Left ventricle myocardium inferior (tissue), 1 donor: ENCODE results near the gene KDELR1. TPM values are rescaled to one million over a fixed set of nuclear protein-coding genes. Genes with fewer than 3 reads are reported as not detected.

Source experiments
- DNase-seq: peaks from one replicate; pipeline ENCODE4 v3.0.0-alpha.2; 2020
- H3K27ac ChIP-seq: fragments of 200-600 bp; replicated peaks from 2 replicates; pipeline ENCODE4 v1.8.0; 2021
- H3K27me3 ChIP-seq: fragments of 200-600 bp; 2 replicates; pipeline ENCODE4 v1.8.0; 2021; ENCODE audit warnings: low read depth
- H3K36me3 ChIP-seq: fragments of 200-600 bp; 2 replicates; pipeline ENCODE4 v1.8.0; 2021
- H3K4me1 ChIP-seq: fragments of 200-600 bp; 2 replicates; pipeline ENCODE4 v1.8.0; 2021
- H3K4me3 ChIP-seq: fragments of 200-600 bp; 2 replicates; pipeline ENCODE4 v1.8.0; 2021; ENCODE audit warnings: mild to moderate bottlenecking, moderate library complexity
- H3K9me3 ChIP-seq: fragments of 200-600 bp; replicated peaks from 2 replicates; pipeline ENCODE4 v1.8.0; 2021
- CTCF ChIP-seq: fragments of 200-600 bp; IDR thresholded peaks from 2 replicates; pipeline ENCODE4 v1.8.0; 2021; ENCODE audit warnings: antibody characterized with exemption, mild to moderate bottlenecking, borderline replicate concordance
- intact Hi-C: fragments of 100-400 bp; cut with micrococcal nuclease; formaldehyde crosslinking; loops from one replicate; pipeline ENCODE4 v1.11.0; 2022
- total RNA-seq: library from RNA; stranded (reverse); fragmentation: NEBNext Ultra II Directional; extraction: Animal tissue kit (Norgen Biotek cat#: 25700); gene quantifications from one replicate; pipeline ENCODE4 v1.2.1, GENCODE V29; 2021
- donor health status: DM: no; HTN: yes; CAD: no; lungs with severe emphysema.

The KDELR1 gene
- total RNA-seq, 1 donor from 2014 or later, result 68.4 TPM

GRCh38 chr19:48367855-48368254 lies 23.5 kb downstream of the KDELR1 start:
- TF ChIP-seq CTCF, result no peak
- no peak for DNase-seq

GRCh38 chr19:48365602-48366001 lies 25.7 kb downstream of the KDELR1 start:
- Histone ChIP-seq H3K4me3 (no peak overlapping the region), H3K4me1 (peaks cover 11% of the 10 kb centered on the region), H3K9me3 (no peaks in the 10 kb centered on the region), H3K36me3 (no peaks in the 10 kb centered on the region), H3K27ac (no peak overlapping the region), H3K27me3 (no peaks in the 10 kb centered on the region)
- no peak for DNase-seq
- TF ChIP-seq CTCF, result no peak
- intact Hi-C loops, result no loop called here

More at GRCh38 chr19:48367855-48368254, 23.5 kb downstream of the KDELR1 start:
- no peaks in the 10 kb centered on the region for H3K9me3 ChIP-seq
- H3K4me1 ChIP-seq, result peaks cover 11% of the 10 kb centered on the region
- no peaks in the 10 kb centered on the region for H3K36me3 ChIP-seq
- no peak overlapping the region for H3K27ac ChIP-seq
- intact Hi-C loops, result no loop called here
- H3K4me3 ChIP-seq, result no peak overlapping the region
- H3K27me3 ChIP-seq, result no peaks in the 10 kb centered on the region

GRCh38 chr19:48364598-48365348 lies 26.6 kb downstream of the KDELR1 start:
- Histone ChIP-seq H3K9me3 (no peaks in the 10 kb centered on the region), H3K36me3 (peaks cover 4% of the 10 kb centered on the region), H3K27me3 (no peaks in the 10 kb centered on the region), H3K4me3 (peak overlapping the region; percentile 79), H3K27ac (peak overlapping the region; percentile 95), H3K4me1 (peaks cover 11% of the 10 kb centered on the region)
- DNase-seq, result no peak
- intact Hi-C loops, result no loop called here
- no peak for TF ChIP-seq CTCF

GRCh38 chr19:48363810-48364597 lies 27.3 kb downstream of the KDELR1 start, which contains the start of the genes SYNGR4 and TMEM143:
Gene SYNGR4 (plus strand): TSS chr19:48364367. CDS start chr19:48365843, 1,476 bp downstream.
Gene TMEM143 (minus strand): TSS chr19:48363940. CDS start chr19:48363920, 20 bp downstream.
- intact Hi-C loops, result no loop called here
- peak; percentile 99 for DNase-seq
- Histone ChIP-seq H3K27me3 (no peaks in the 10 kb centered on the region), H3K36me3 (peaks cover 7% of the 10 kb centered on the region), H3K4me1 (peaks cover 11% of the 10 kb centered on the region), H3K27ac (peak within 1 kb of the TSS; percentile 95), H3K9me3 (no peaks in the 10 kb centered on the region), H3K4me3 (peak within 1 kb of the TSS; percentile 79)
- TF ChIP-seq CTCF, result no peak

- peaks cover 10% of the 10 kb centered on the region for H3K36me3 ChIP-seq
- peak overlapping the region; percentile 95 for H3K27ac ChIP-seq
- peak overlapping the region; percentile 79 for H3K4me3 ChIP-seq
- no peak for TF ChIP-seq CTCF
- no peaks in the 10 kb centered on the region for H3K27me3 ChIP-seq
- intact Hi-C loops, result no loop called here
- H3K9me3 ChIP-seq, result no peaks in the 10 kb centered on the region
- H3K4me1 ChIP-seq, result peaks cover 11% of the 10 kb centered on the region
- DNase-seq, result no peak
Observed at GRCh38 chr19:48363500-48363809, 27.9 kb downstream of the KDELR1 start.
